GM12801 (cell line): ENCODE data around the gene ADCYAP1R1.

ENCODE experiments used
- CTCF ChIP-seq: IDR thresholded peaks from one replicate; pipeline ENCODE4 v1.5.1; 2011; ENCODE audit warnings: control low read depth; ENCODE audit not compliant: insufficient read length; ENCODE audit errors: extremely low read depth

ADCYAP1R1 gene

DNA sequence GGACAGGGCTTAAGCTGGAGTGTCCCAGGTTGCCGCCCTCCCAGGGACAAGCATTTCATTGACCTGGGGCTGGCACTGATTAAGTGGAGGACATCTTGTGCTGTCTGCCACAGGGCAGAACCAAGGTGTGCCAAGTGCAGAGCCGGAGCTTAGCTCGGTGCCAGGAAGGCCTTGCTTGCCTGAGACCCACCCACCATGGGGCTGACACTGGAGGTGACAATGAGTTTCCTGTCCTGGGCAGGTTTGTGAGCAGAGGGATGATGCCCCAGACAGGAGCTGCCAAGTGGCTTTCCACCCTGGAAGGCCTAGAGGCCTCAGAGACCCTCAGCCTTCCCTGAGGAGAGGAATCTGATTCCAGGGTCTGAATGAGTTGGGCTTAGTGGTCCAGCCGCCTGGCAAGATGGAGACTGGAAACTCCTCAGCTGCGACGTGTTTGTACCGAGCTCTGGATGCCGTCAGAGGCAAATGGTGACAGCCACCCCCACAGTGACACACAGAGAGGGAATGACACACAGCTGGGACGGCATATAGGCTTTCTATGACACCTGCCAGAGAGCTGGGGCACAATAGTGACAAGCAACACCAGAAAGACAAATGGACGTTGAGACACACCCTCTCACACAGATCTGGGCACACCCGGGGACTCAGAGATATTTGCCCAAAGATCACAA lies 2.6 kb downstream of the ADCYAP1R1 start:
- TF ChIP-seq CTCF, result no peak

DNA sequence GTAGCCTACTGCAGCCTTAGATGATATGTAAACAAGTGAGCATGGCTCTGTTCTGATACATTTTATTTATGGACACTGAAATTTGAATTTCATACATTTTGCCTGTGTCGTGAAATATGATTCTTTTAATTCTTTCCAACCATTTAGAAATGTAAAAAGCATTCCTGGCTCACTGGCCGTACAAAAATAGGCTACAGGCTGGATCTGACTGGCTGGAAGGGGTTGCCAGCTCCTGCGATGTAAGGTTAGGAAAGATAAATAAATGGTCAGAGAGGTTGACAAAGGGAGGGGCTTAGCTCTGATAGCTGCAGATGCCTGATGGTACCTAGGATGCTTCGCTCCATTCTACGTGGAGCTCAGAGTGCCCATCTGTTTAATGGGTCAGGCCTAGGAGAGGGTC lies 3.4 kb downstream of the ADCYAP1R1 start:
- no peak for TF ChIP-seq CTCF

- TF ChIP-seq CTCF, result no peak
These were observed 4.8 kb downstream of the ADCYAP1R1 start for GRCh38 chr7:31056775-31057346.

DNA sequence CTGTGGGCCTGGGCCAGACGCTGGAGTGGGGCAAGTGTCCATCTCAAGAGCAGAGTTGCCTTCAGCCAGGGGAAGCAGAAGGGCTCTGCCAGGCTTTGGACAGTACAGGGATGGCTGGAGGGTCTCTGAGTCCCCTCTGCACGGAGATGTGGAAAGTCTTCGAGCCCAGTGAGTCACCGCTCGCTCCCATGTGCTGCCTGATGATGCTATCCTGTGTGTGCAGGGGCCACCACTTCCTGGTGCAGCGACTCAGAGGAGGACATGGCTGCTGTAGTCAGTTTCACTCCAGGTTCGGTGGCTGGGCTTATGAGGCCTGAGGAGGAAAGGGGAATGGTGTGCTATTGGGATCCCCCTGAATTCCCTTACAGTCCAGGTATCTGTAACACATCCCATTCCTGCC lies 6.0 kb downstream of the ADCYAP1R1 start:
- no peak for TF ChIP-seq CTCF

- TF ChIP-seq CTCF, result no peak
These were observed 6.6 kb downstream of the ADCYAP1R1 start for GRCh38 chr7:31058688-31059087.

GRCh38 chr7:31059551-31059950 lies 7.4 kb downstream of the ADCYAP1R1 start:
- no peak for TF ChIP-seq CTCF

DNA sequence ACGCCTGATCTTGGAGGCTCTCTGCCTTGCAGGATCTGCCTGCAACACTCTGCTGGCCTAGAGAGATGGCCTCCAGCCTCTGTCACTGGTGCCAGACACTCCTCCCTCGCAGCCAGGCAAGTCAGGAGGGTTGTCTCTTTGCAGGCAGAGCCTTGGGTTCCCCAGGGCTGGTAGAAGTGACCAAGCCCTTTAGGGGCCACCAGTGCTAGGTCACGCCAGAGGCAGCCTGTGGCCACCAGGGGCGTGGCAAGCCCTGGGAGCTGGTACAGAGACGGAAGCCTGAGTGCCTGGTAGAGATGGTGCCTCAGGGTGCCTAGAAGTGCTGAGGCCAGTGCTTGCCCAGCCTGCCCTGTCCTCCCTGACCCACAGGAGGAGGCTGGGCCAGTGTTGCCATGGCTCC lies 9.1 kb downstream of the ADCYAP1R1 start:
- no peak for TF ChIP-seq CTCF
